Activated naive CD4-positive, alpha-beta T cell treated with anti-CD3 and anti-CD28 coated beads, Interleukin-2, amount 10 ng/mL, durations not matched to agents 7 days and 5 days (primary cell): Measurements from ENCODE around the gene RXFP1.

Experiments
- CTCF ChIA-PET: fragments of 350-600 bp; sonication (Branson Sonifier 250); formaldehyde crosslinking; loops from one replicate; lab custom pipeline; 2021; ENCODE audit warnings: antibody characterized with exemption; lab: Charles Lee
- DNase-seq: peaks from one replicate; pipeline ENCODE4 v3.0.0-alpha.2; 2020
- H3K27ac Mint-ChIP-seq: one replicate; pipeline ENCODE4 v1.8.0; 2021; ENCODE audit warnings: mild to moderate bottlenecking, moderate library complexity, mixed read lengths
- H3K27me3 Mint-ChIP-seq: one replicate; pipeline ENCODE4 v1.8.0; 2021; ENCODE audit warnings: mild to moderate bottlenecking, mixed read lengths
- H3K36me3 Mint-ChIP-seq: one replicate; pipeline ENCODE4 v1.8.0; 2021; ENCODE audit warnings: mixed read lengths
- H3K4me1 Mint-ChIP-seq: one replicate; pipeline ENCODE4 v1.8.0; 2021; ENCODE audit warnings: mixed read lengths
- H3K4me3 Mint-ChIP-seq: one replicate; pipeline ENCODE4 v1.8.0; 2021; ENCODE audit warnings: mild to moderate bottlenecking, moderate library complexity, mixed read lengths
- H3K9me3 Mint-ChIP-seq: one replicate; pipeline ENCODE4 v1.8.0; 2021; ENCODE audit warnings: mixed read lengths

The RXFP1 gene

GRCh38 chr4:158532556-158533231 is 11.0 kb downstream of the RXFP1 start:
- no peak overlapping the region for H3K4me3 Mint-ChIP-seq
- H3K4me1 Mint-ChIP-seq, result no peaks in the 10 kb centered on the region
- no peaks in the 10 kb centered on the region for H3K36me3 Mint-ChIP-seq
- CTCF ChIA-PET, result no interaction called here
- H3K27me3 Mint-ChIP-seq, result peaks cover 7% of the 10 kb centered on the region
- no peak overlapping the region for H3K27ac Mint-ChIP-seq
- no peak for DNase-seq
- no peaks in the 10 kb centered on the region for H3K9me3 Mint-ChIP-seq

- Mint-ChIP-seq H3K36me3 (no peaks in the 10 kb centered on the region), H3K27ac (no peak overlapping the region), H3K27me3 (peaks cover 7% of the 10 kb centered on the region), H3K4me3 (no peak overlapping the region), H3K9me3 (no peaks in the 10 kb centered on the region), H3K4me1 (no peaks in the 10 kb centered on the region)
- CTCF ChIA-PET, result no interaction called here
- DNase-seq, result no peak
Measured at GRCh38 chr4:158534727-158535126, 13.0 kb downstream of the RXFP1 start.

GRCh38 chr4:158535130-158535614 is 13.5 kb downstream of the RXFP1 start:
- Mint-ChIP-seq H3K9me3 (no peaks in the 10 kb centered on the region), H3K36me3 (no peaks in the 10 kb centered on the region), H3K4me1 (no peaks in the 10 kb centered on the region), H3K27ac (no peak overlapping the region), H3K27me3 (peaks cover 7% of the 10 kb centered on the region), H3K4me3 (no peak overlapping the region)
- CTCF ChIA-PET, result no interaction called here
- DNase-seq, result no peak

GRCh38 chr4:158536833-158537232 is 15.2 kb downstream of the RXFP1 start:
- H3K4me1 Mint-ChIP-seq, result no peaks in the 10 kb centered on the region
- no peaks in the 10 kb centered on the region for H3K9me3 Mint-ChIP-seq
- no peak for DNase-seq
- H3K4me3 Mint-ChIP-seq, result no peak overlapping the region
- no peaks in the 10 kb centered on the region for H3K36me3 Mint-ChIP-seq
- no peak overlapping the region for H3K27ac Mint-ChIP-seq
- H3K27me3 Mint-ChIP-seq, result peaks cover 4% of the 10 kb centered on the region
- CTCF ChIA-PET, result interaction anchor here (1.5 kb wide), 1 partner anchor 41 kb away, joined by 3 read pairs; no protein-coding TSS in a partner anchor

GRCh38 chr4:158538176-158538575 is 16.5 kb downstream of the RXFP1 start:
- Mint-ChIP-seq H3K4me3 (no peak overlapping the region), H3K27me3 (no peaks in the 10 kb centered on the region), H3K27ac (no peak overlapping the region), H3K4me1 (peaks cover 4% of the 10 kb centered on the region), H3K9me3 (no peaks in the 10 kb centered on the region), H3K36me3 (no peaks in the 10 kb centered on the region)
- no peak for DNase-seq
- CTCF ChIA-PET, result interaction anchor here (1.5 kb wide), 1 partner anchor 42 kb away, joined by 3 read pairs; no protein-coding TSS in a partner anchor

GRCh38 chr4:158538911-158539310 is 17.2 kb downstream of the RXFP1 start:
- no peaks in the 10 kb centered on the region for H3K36me3 Mint-ChIP-seq
- H3K27ac Mint-ChIP-seq, result no peak overlapping the region
- DNase-seq, result no peak
- H3K27me3 Mint-ChIP-seq, result no peaks in the 10 kb centered on the region
- H3K9me3 Mint-ChIP-seq, result no peaks in the 10 kb centered on the region
- peaks cover 4% of the 10 kb centered on the region for H3K4me1 Mint-ChIP-seq
- CTCF ChIA-PET, result no interaction called here
- H3K4me3 Mint-ChIP-seq, result no peak overlapping the region

- H3K4me3 Mint-ChIP-seq, result no peak overlapping the region
- no peaks in the 10 kb centered on the region for H3K27me3 Mint-ChIP-seq
- H3K9me3 Mint-ChIP-seq, result no peaks in the 10 kb centered on the region
- H3K36me3 Mint-ChIP-seq, result no peaks in the 10 kb centered on the region
- no peak for DNase-seq
- CTCF ChIA-PET, result no interaction called here
- no peak overlapping the region for H3K27ac Mint-ChIP-seq
- H3K4me1 Mint-ChIP-seq, result peaks cover 4% of the 10 kb centered on the region
Measured at GRCh38 chr4:158540125-158540907, 18.6 kb downstream of the RXFP1 start.

GRCh38 chr4:158541506-158541905 is 19.8 kb downstream of the RXFP1 start:
- Mint-ChIP-seq H3K9me3 (no peaks in the 10 kb centered on the region), H3K27me3 (no peaks in the 10 kb centered on the region), H3K36me3 (no peaks in the 10 kb centered on the region), H3K27ac (no peak overlapping the region), H3K4me3 (no peak overlapping the region), H3K4me1 (peaks cover 4% of the 10 kb centered on the region)
- CTCF ChIA-PET, result interaction anchor here (0.7 kb wide), 1 partner anchor 450 kb away, joined by 4 read pairs; no protein-coding TSS in a partner anchor
- no peak for DNase-seq

- no peaks in the 10 kb centered on the region for H3K9me3 Mint-ChIP-seq
- peaks cover 4% of the 10 kb centered on the region for H3K4me1 Mint-ChIP-seq
- CTCF ChIA-PET, result no interaction called here
- no peak overlapping the region for H3K4me3 Mint-ChIP-seq
- DNase-seq, result no peak
- no peaks in the 10 kb centered on the region for H3K27me3 Mint-ChIP-seq
- H3K36me3 Mint-ChIP-seq, result no peaks in the 10 kb centered on the region
- H3K27ac Mint-ChIP-seq, result no peak overlapping the region
Measured at GRCh38 chr4:158543191-158543590, 21.5 kb downstream of the RXFP1 start.

- Mint-ChIP-seq H3K9me3 (no peaks in the 10 kb centered on the region), H3K27me3 (no peaks in the 10 kb centered on the region), H3K36me3 (no peaks in the 10 kb centered on the region), H3K27ac (no peak overlapping the region), H3K4me1 (peaks cover 4% of the 10 kb centered on the region), H3K4me3 (no peak overlapping the region)
- no peak for DNase-seq
- CTCF ChIA-PET, result no interaction called here
Measured at GRCh38 chr4:158544141-158544540, 22.5 kb downstream of the RXFP1 start.

GRCh38 chr4:158553364-158553763 is 31.7 kb downstream of the RXFP1 start:
- no peak overlapping the region for H3K27ac Mint-ChIP-seq
- CTCF ChIA-PET, result no interaction called here

GRCh38 chr4:158560284-158560683 is 38.6 kb downstream of the RXFP1 start:
- Mint-ChIP-seq H3K4me3 (no peak overlapping the region), H3K4me1 (no peaks in the 10 kb centered on the region), H3K27me3 (peaks cover 9% of the 10 kb centered on the region), H3K27ac (no peak overlapping the region), H3K9me3 (no peaks in the 10 kb centered on the region), H3K36me3 (no peaks in the 10 kb centered on the region)
- no peak for DNase-seq
- CTCF ChIA-PET, result no interaction called here

More at GRCh38 chr4:158553364-158553763, 31.7 kb downstream of the RXFP1 start:
- H3K4me3 Mint-ChIP-seq, result no peak overlapping the region
- no peak for DNase-seq
- H3K27me3 Mint-ChIP-seq, result no peaks in the 10 kb centered on the region
- no peaks in the 10 kb centered on the region for H3K4me1 Mint-ChIP-seq
- H3K9me3 Mint-ChIP-seq, result no peaks in the 10 kb centered on the region
- H3K36me3 Mint-ChIP-seq, result no peaks in the 10 kb centered on the region

GRCh38 chr4:158566860-158567259 is 45.2 kb downstream of the RXFP1 start:
- H3K4me1 Mint-ChIP-seq, result no peaks in the 10 kb centered on the region

GRCh38 chr4:158571736-158572135 is 50.1 kb downstream of the RXFP1 start:
- H3K27ac Mint-ChIP-seq, result no peak overlapping the region
- peaks cover under 1% of the 10 kb centered on the region for H3K27me3 Mint-ChIP-seq
- H3K36me3 Mint-ChIP-seq, result no peaks in the 10 kb centered on the region
- no peak overlapping the region for H3K4me3 Mint-ChIP-seq
- CTCF ChIA-PET, result no interaction called here
- H3K4me1 Mint-ChIP-seq, result no peaks in the 10 kb centered on the region
- no peak for DNase-seq
- peaks cover 2% of the 10 kb centered on the region for H3K9me3 Mint-ChIP-seq

More at GRCh38 chr4:158566860-158567259, 45.2 kb downstream of the RXFP1 start:
- Mint-ChIP-seq H3K27ac (no peak overlapping the region), H3K27me3 (no peaks in the 10 kb centered on the region), H3K36me3 (no peaks in the 10 kb centered on the region), H3K4me3 (no peak overlapping the region), H3K9me3 (peaks cover 2% of the 10 kb centered on the region)
- CTCF ChIA-PET, result no interaction called here
- DNase-seq, result no peak

- H3K36me3 Mint-ChIP-seq, result no peaks in the 10 kb centered on the region
- peaks cover 4% of the 10 kb centered on the region for H3K27me3 Mint-ChIP-seq
- no peaks in the 10 kb centered on the region for H3K9me3 Mint-ChIP-seq
- no peak overlapping the region for H3K4me3 Mint-ChIP-seq
- CTCF ChIA-PET, result no interaction called here
- H3K27ac Mint-ChIP-seq, result no peak overlapping the region
- no peak for DNase-seq
- H3K4me1 Mint-ChIP-seq, result no peaks in the 10 kb centered on the region
Measured at GRCh38 chr4:158572608-158573007, 50.9 kb downstream of the RXFP1 start.
